ENCODE results near the gene ZC3H11A. TPM values are rescaled to one million over a fixed set of nuclear protein-coding genes. Genes with fewer than 3 reads are reported as not detected.
"Not testable (repeated sequence)": the region's sequence is repeated elsewhere in the genome, so short reads cannot be mapped to it uniquely, and the experiment has no call there.

Gene ZC3H11A
- polyA plus RNA-seq, 1 of the 3 experiments (the other 2 are of a cell fraction), result 38.0 TPM

GRCh38 chr1:203751051-203751450 lies 44.4 kb upstream of the ZC3H11A start (continued):
- TF ChIP-seq, protein P1, sequence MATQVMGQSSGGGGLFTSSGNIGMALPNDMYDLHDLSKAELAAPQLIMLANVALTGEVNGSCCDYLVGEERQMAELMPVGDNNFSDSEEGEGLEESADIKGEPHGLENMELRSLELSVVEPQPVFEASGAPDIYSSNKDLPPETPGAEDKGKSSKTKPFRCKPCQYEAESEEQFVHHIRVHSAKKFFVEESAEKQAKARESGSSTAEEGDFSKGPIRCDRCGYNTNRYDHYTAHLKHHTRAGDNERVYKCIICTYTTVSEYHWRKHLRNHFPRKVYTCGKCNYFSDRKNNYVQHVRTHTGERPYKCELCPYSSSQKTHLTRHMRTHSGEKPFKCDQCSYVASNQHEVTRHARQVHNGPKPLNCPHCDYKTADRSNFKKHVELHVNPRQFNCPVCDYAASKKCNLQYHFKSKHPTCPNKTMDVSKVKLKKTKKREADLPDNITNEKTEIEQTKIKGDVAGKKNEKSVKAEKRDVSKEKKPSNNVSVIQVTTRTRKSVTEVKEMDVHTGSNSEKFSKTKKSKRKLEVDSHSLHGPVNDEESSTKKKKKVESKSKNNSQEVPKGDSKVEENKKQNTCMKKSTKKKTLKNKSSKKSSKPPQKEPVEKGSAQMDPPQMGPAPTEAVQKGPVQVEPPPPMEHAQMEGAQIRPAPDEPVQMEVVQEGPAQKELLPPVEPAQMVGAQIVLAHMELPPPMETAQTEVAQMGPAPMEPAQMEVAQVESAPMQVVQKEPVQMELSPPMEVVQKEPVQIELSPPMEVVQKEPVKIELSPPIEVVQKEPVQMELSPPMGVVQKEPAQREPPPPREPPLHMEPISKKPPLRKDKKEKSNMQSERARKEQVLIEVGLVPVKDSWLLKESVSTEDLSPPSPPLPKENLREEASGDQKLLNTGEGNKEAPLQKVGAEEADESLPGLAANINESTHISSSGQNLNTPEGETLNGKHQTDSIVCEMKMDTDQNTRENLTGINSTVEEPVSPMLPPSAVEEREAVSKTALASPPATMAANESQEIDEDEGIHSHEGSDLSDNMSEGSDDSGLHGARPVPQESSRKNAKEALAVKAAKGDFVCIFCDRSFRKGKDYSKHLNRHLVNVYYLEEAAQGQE (IDR thresholded peaks at IDR 0.05; ENCODE audit: low read depth, low read length), result no peak
- TF ChIP-seq FOXM1 (IDR thresholded peaks at IDR 0.05; ENCODE audit: low read depth), result no peak
- TF ChIP-seq FOSL2 (IDR thresholded peaks at IDR 0.05; ENCODE audit: borderline replicate concordance, low read depth), result no peak
- TF ChIP-seq, protein P2, sequence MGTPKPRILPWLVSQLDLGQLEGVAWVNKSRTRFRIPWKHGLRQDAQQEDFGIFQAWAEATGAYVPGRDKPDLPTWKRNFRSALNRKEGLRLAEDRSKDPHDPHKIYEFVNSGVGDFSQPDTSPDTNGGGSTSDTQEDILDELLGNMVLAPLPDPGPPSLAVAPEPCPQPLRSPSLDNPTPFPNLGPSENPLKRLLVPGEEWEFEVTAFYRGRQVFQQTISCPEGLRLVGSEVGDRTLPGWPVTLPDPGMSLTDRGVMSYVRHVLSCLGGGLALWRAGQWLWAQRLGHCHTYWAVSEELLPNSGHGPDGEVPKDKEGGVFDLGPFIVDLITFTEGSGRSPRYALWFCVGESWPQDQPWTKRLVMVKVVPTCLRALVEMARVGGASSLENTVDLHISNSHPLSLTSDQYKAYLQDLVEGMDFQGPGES (IDR thresholded peaks at IDR 0.05; ENCODE audit: low read depth, low read length), result no peak
- no peak for TF ChIP-seq PBX3 (IDR thresholded peaks at IDR 0.05)
- no peak for TF ChIP-seq MAX (IDR thresholded peaks at IDR 0.05; ENCODE audit: low read depth)
- no peak for TF ChIP-seq NFIC (IDR thresholded peaks at IDR 0.05; ENCODE audit: borderline replicate concordance)
- no peak for TF ChIP-seq RFX5 (IDR thresholded peaks at IDR 0.05; ENCODE audit: low read length)

DNA sequence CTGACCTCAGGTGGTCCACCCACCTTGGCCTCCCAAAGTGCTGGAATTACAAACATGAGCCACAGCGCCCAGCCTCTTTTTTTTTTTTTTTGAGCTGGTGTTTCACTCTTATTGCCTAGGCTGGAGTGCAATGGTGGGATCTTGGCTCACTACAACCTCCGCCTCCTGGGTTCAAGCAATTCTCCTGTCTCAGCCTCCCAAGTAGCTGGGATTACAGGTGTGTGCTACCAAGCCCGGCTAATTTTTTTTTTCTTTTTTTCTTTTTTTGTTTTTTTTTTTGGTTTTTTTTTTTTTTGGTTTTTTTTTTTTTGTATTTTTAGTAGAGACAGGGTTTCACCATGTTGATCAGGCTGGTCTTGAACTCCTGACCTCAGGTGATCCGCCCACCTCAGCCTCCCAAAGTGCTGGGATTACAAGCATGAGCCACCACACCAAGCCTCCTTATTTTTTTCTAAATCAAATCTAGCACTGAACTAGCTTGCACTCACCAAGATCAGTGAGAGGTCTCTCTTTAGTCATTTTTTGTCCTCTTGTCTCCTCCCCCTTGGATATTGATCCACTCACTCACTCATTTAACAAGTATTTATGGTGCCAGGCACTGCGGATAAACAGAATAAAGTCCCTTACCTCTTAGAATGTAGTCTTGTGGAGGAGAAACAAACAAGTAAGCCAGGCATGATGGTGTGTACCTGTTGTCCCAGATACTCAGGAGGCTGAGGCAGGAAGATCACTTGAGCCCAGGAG lies 43.6 kb upstream of the ZC3H11A start:
- H3K27me3 ChIP-seq (ENCODE audit: insufficient read depth); H4K20me1 ChIP-seq (ENCODE audit: insufficient read depth); H3K4me3 ChIP-seq (ENCODE audit: low read depth in 2 of 2, low read length in 1 of 2); H3K4me1 ChIP-seq (ENCODE audit: control insufficient read depth in 1 of 2, insufficient read depth in 2 of 2, low read depth in 1 of 2, low read length in 1 of 2); H3K79me2 ChIP-seq (ENCODE audit: insufficient read depth); H3K9ac ChIP-seq; POLR2A ChIA-PET; H2AFZ ChIP-seq (ENCODE audit: low read depth); CTCF ChIA-PET; H3K27ac ChIP-seq (ENCODE audit: low read depth in 2 of 2, low read length in 1 of 2); H3K9me2 ChIP-seq; H3K36me3 ChIP-seq (replicated peaks in 1 of 2; ENCODE audit: control insufficient read depth in 1 of 2, insufficient read depth in 2 of 2, low read length in 1 of 2); H3F3A ChIP-seq (replicated peaks; ENCODE audit: insufficient read depth); H3K4me2 ChIP-seq; H3K9me3 ChIP-seq; DNase-seq: not testable (repeated sequence)
- 95% methylated on average over 5 of the region's 5 CpGs for WGBS (ENCODE audit: low lambda C conversion rate)

Measured in SK-N-SH (cell line).